GM18951 (cell line): ENCODE results near the gene MAN1B1.

ENCODE experiments used
- POLR2A ChIP-seq: IDR thresholded peaks from 4 replicates; pipeline ENCODE4 v1.6.1; 2011; ENCODE audit warnings: mild to moderate bottlenecking; ENCODE audit not compliant: insufficient read length, insufficient read depth; ENCODE audit errors: extremely low read depth
- in situ Hi-C: fragments of 300-500 bp; cut with MboI; formaldehyde crosslinking; loops from one replicate; pipeline ENCODE4 v1.12.0; 2022; ENCODE audit warnings: low sequenced_read_pairs, mixed read lengths, inconsistent platforms; ENCODE audit not compliant: unreplicated experiment

MAN1B1 gene

GRCh38 chr9:137078701-137079400 is 7.9 kb upstream of the MAN1B1 start:
- TF ChIP-seq POLR2A = no peak
- in situ Hi-C loops = no loop called here

- no peak for TF ChIP-seq POLR2A
- in situ Hi-C loops = no loop called here
Observed at GRCh38 chr9:137079401-137079787, 7.4 kb upstream of the MAN1B1 start.

- no peak for TF ChIP-seq POLR2A
- in situ Hi-C loops = no loop called here
Observed at GRCh38 chr9:137080260-137081122, 6.3 kb upstream of the MAN1B1 start.

- TF ChIP-seq POLR2A = no peak
- in situ Hi-C loops = no loop called here
Observed at GRCh38 chr9:137082222-137082924, 4.4 kb upstream of the MAN1B1 start.

- no peak for TF ChIP-seq POLR2A
- in situ Hi-C loops = no loop called here
Observed at GRCh38 chr9:137082925-137083290, 3.9 kb upstream of the MAN1B1 start.

- TF ChIP-seq POLR2A = no peak
- in situ Hi-C loops = no loop called here
Observed at GRCh38 chr9:137083394-137084004, 3.3 kb upstream of the MAN1B1 start.

- in situ Hi-C loops = no loop called here
Observed at GRCh38 chr9:137084526-137084925, 2.3 kb upstream of the MAN1B1 start.

GRCh38 chr9:137085920-137086530 is 760 bp upstream of the MAN1B1 start:
- no peak for TF ChIP-seq POLR2A
- in situ Hi-C loops = no loop called here

More at GRCh38 chr9:137084526-137084925, 2.3 kb upstream of the MAN1B1 start:
- TF ChIP-seq POLR2A = no peak

- in situ Hi-C loops = no loop called here
Observed at GRCh38 chr9:137087409-137087925, 682 bp downstream of the MAN1B1 start.

GRCh38 chr9:137088121-137088520 is 1.3 kb downstream of the MAN1B1 start:
- in situ Hi-C loops = no loop called here
- no peak for TF ChIP-seq POLR2A

More at GRCh38 chr9:137087409-137087925, 682 bp downstream of the MAN1B1 start:
- TF ChIP-seq POLR2A = no peak

- no peak for TF ChIP-seq POLR2A
- in situ Hi-C loops = no loop called here
Observed at GRCh38 chr9:137089232-137089947, 2.6 kb downstream of the MAN1B1 start.

GRCh38 chr9:137095664-137096517 is 9.1 kb downstream of the MAN1B1 start:
- in situ Hi-C loops = no loop called here
- TF ChIP-seq POLR2A = peak; percentile 33
